Stromal cell of bone marrow (primary cell): ENCODE measurements around the gene ZNF446.
A peak's percentile ranks its signal among the peaks of the same experiment; 100 is the strongest.
"Not testable (repeated sequence)": the region's sequence is repeated elsewhere in the genome, so short reads cannot be mapped to it uniquely, and the experiment has no call there.

Source experiments
- DNase-seq: peaks from one replicate; pipeline ENCODE4 v3.0.0-alpha.2; 2012; ENCODE audit warnings: low read depth

Gene ZNF446

GRCh38 chr19:58500242-58500641 is 24.1 kb downstream of the ZNF446 start:
- DNase-seq: no peak

GRCh38 chr19:58507602-58508223 is 31.6 kb downstream of the ZNF446 start:
- DNase-seq: not testable (repeated sequence)

DNA sequence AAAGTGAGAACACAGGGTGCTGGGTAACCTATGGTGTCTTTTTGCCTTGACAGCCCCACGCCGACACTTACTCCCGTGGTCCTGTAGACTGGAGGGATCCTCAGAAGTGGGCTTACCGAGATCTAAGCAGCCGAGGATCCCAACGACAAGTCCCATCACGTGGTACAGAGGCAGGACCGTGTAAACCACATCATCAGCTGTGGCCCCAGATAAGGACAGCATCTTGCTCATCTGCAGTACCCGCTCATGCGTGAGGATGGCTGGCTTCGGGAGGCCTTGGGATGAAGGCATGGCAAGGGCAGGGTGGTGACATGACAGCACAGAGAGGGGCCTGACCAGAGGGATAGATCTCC is 33.6 kb downstream of the ZNF446 start:
- DNase-seq: no peak

GRCh38 chr19:58510084-58510862 is 34.1 kb downstream of the ZNF446 start:
- no peak for DNase-seq

DNA sequence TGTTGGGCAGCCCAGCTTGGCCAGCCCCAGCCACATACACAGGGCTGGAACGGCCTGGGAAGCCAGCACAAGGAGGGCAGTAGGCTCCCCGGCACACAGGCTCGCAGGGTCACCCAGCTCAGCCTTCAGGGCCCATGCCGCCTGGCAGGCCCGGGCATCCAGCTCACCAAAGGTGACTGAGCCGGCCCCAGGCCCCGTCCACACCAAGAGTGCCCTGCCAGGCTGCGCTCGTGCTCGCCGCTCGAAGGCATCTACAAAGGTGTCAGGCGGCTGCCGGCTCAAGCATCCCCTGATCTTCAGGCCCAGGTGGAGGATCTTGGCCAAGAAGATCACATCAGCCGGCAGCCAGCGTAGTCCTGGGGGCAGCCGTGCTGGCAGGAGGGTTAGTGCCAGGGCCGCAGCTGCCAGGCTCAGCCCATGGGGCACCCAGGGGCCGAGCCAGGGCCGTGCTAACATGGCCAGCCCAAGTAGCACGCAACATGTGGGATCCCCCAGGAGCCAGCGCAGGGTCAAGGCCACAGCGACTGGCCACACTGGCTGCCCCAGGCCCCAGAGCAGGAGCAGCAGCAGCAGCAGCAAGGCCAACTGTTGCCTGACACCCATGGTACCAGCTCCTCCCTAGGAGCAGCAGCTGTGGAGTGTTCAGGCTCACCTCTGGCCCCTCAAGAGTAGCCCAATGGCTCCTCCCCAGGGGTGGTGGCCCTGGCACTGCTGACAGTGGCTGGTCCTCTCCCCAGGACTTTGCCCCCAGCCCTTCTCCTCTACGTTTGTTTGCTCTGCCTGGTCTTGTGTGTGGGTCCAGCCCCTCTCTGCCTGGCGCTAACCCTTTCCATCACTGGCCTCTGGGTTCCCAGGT is 35.4 kb downstream of the ZNF446 start, which contains the start of gene SLC27A5:
Gene SLC27A5 (minus strand): TSS at position 640 of the 856 bp plus-strand sequence. CDS start 37 bp downstream, at position 603.
- DNase-seq: no peak

DNA sequence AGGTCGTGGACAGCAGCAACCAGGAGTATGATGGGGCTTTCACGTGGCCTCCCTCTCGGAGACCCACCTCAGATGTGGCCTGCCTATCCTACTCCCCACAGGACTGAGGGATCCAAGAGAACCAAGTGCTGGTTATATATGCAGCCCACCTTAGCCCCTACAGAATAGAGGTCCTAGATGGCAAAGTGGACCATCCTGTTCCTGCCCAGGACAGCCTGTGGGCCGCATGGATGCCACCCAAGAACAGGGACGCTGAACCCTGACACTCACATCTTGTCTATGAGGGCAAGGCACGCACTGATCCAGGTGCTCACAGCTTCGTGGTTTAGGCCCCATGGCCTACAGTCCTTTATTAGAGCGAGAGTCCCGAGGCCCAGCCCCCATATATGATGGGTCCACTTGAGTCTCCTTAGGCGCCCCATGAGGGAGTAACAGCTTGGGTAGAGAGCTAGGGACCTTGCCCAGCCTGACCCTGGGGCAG is 37.1 kb downstream of the ZNF446 start:
- DNase-seq: no peak

- peak; percentile 61 for DNase-seq
These were observed 37.8 kb downstream of the ZNF446 start for GRCh38 chr19:58513694-58514563.

- DNase-seq: no peak
These were observed 38.4 kb downstream of the ZNF446 start for GRCh38 chr19:58514564-58515022.

DNA sequence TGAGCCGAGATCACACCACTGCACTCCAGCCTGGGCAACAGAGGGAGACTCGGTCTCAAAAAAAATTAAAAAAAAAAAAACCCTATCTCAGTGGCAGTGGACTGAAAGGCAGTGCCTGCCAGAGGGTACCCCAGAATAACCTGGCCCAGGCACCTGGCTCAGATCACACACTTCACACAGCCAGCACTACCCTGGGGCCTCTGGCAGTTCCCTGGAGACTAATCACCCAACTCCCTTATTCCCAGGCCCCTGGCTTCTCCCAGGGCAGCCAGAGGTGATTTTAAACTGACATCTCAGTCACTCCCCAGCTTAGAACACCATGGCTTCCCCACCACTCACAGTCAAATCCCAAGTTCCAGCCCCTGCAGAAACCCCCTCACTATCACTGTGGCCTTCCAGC is 39.1 kb downstream of the ZNF446 start:
- DNase-seq: no peak

DNA sequence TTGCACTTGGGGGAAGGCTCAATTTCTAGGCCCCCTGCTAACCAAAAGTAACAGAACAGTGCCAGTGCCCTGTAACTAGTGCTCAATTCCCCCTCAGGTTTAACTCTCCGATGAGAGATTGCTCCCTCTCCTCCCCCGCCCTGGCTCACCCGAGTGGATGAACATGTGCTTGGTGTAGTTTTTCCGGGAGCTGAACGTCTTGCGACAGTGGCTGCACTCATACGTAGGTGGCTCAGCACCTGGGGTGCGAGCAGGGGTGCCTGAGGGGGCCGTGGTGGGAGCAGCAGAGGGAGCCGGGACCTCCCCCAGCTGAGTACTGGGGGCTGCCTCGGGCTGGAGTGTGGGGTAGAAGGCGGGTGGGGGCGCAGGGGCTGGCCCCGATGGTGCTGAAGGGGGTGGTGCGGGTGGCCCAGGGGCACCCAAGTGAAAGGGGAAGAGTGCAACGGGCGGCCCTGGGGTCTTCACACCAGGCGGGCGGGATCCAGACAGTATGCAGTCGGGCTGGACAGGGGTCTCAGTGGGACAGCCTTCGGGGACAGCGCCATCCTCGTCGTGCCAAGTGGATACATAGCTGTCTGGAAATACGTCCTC is 40.2 kb downstream of the ZNF446 start:
- no peak for DNase-seq

- DNase-seq: no peak
These were observed 41.0 kb downstream of the ZNF446 start for GRCh38 chr19:58516964-58517833.

GRCh38 chr19:58518256-58519086 is 42.3 kb downstream of the ZNF446 start:
- DNase-seq: no peak

GRCh38 chr19:58519087-58519354 is 42.9 kb downstream of the ZNF446 start:
- peak; percentile 54 for DNase-seq

DNA sequence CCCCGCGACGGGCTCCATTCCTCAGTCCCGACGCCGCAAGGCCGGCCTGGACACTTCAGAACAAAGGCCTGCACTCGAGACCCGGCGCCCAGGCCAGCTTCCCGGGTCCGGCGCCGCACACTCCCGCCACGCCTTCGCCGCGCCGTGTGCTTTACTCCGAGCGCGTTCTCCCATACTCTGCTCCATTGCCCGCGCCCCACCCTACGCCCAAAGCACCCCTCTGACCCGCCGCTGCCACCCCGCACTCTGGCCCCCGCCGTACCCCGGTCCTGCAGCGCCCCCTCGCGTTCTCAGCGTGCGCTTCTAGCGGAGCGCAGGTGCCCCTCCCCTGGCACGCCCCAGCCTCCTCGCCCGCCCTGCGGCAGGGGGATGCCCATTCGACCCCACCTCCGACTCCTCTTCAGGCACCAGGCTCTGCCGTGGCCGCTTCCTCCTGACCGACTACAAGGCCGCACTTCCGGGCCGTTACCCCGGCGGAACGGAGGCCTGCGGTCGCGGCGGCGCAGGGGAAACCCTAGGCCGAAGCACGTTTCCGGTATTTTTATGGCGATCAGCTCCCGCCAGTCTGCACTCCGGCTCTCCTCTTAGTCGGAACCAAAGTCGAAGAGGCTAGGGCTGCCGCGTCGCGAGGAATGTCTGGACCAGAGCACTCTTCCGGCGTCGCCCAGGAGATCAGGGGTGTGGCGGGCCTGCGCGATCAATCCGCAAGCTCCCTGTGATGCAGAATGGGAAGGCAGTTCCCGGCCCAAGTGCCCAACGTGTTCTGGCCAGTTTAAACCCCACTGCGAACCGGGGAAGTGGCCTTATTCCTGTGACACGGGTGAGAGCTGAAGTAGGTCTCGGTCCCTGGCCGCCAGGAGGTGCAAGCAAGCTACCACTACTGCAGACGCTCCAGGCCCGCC is 43.5 kb downstream of the ZNF446 start, which contains the start of gene ZBTB45:
Gene ZBTB45 (minus strand): TSS at position 456 of the 902 bp plus-strand sequence. CDS start 2,137 bp downstream, outside the sequence.
- DNase-seq: peak; percentile 95

DNA sequence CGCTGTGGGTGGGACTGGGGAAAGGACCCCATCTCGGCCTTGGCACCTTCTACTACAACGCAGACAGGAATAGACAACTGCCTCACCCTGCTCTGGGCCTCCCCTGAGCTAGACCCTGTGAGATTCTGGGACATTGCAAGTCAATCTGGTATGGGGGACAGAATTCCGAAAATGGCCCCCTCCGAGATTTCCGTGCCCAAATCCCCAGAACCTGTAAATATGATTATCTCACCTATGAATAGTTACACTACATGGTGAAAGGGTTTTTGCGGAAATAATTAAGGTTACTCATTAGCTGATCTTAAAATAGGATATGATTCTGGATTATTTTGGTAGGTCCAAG is 44.1 kb downstream of the ZNF446 start:
- DNase-seq: no peak

DNA sequence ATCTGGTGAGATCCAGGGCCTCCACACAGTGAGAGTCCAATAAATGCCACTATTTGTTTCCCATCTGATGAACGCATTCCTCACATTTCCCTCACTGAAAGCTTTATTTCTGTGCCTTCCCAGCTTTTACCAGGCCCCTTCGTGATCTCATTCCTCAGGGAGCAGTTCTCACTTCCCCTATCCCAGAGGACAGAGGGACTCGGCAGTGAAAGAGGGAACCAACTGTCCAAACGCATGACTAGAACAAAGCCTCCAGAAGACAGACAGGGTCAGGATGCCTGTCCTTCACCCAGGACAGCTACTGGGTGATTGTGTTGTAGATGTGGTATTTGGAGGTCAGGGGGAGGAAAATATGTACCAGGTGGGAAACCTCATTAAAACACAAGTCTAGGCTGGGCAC is 45.5 kb downstream of the ZNF446 start:
- DNase-seq: no peak

DNA sequence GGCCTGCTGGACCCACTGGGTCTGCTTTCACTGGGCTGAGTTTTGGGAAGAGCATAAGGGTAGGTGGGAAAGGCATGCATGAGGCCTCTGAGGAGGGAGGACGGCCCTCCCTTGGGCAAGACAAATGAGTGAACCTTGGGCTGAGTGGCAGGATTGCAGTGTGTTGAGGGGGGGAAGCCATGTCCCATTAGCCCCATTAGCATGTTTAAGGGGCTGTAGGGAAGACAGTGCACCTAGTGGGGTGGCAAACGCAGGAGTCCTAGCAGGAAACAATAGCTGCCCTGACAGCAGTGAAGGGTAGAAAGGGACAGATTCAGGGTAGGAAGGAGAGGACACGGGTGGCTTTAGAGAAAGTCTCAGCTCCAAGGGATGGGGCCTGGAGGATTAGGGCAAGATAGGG is 46.6 kb downstream of the ZNF446 start:
- DNase-seq: no peak

DNA sequence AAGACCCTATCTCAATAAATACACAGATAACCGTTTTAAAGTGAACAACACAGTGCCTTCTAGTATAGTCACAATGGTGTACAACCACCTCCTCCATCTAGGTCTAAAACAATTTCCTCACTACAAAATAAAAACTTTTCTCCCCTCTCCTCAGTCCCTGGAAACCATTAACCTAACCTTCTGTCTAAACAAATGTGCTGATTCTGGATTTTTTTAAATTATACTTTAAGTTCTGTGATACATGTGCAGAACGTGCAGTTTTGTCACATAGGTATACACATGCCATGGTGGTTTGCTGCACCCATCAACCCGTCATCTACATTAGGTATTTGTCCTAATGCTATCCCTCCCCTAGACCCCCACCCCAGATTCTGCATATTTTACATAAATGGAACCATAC is 53.3 kb downstream of the ZNF446 start:
- DNase-seq: no peak
